22Rv1 (cell line): ENCODE results near the gene SLC33A1.

ENCODE experiments used
- CTCF ChIP-seq: fragments of 450-650 bp; IDR thresholded peaks from 2 replicates; pipeline ENCODE4 v1.5.1; 2017; ENCODE audit warnings: mild to moderate bottlenecking
- ZFX ChIP-seq: fragments of 450-650 bp; IDR thresholded peaks from 2 replicates; pipeline ENCODE4 v1.6.1; 2017; ENCODE audit warnings: antibody characterized with exemption, borderline replicate concordance

GRCh38 chr3:155805802-155806618 lies 48.2 kb downstream of the SLC33A1 start, which contains the start of gene C3orf33:
- peak; percentile 98 for TF ChIP-seq CTCF
- TF ChIP-seq ZFX, result no peak
